SHP77 treated with DMSO at 0.1 percent for 48 hours (cell line): ENCODE data around the gene INPP5K.
"Not testable (repeated sequence)": the region's sequence is repeated elsewhere in the genome, so short reads cannot be mapped to it uniquely, and the experiment has no call there.

Experiments used
- DNase-seq: peaks from one replicate; lab custom pipeline; 2025; lab: John Stamatoyannopoulos, UW

Gene INPP5K

DNA sequence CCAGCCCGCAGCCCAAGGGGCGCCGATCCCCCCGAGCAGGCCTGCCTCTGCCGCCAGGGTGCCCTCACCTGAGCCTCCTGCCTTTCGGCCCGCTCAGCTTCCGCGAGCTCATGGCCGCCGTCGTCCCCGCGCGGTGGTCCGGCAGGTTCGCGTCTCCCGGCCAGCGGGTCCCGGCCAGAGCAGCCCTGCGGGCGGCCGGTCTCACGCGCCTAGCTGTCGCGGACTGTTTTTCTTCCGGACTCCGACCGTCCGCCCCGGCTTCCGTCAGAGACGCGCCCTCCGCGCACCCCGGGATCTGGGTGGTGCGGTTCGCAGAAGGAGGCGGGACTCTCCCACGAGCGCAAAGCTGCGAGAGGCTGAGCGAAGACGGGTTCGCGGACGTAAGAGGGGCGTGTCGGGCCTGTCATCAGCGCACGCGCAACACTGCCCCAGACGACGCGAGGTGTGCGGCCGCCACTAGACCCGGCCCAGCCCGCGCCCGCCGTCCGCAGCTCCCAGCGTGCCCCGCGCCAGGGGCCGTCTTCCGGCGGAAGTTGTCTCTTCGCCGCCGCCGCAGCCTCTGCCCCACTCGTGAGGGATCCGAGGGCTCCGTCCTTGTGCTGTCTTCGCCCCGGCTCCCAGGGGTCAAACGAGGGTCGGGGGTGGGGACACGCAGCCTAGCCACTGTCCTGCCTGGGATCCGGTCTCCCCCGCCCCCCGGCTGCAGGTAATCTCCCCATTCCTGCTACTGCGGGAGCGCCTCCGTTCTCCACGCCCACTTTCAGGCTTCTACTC is at the start of gene INPP5K:
TSS of gene INPP5K (minus strand) at position 225 of the 774 bp plus-strand sequence. CDS start at position 112, 113 bp downstream.
- peak; percentile 94 for DNase-seq

DNA sequence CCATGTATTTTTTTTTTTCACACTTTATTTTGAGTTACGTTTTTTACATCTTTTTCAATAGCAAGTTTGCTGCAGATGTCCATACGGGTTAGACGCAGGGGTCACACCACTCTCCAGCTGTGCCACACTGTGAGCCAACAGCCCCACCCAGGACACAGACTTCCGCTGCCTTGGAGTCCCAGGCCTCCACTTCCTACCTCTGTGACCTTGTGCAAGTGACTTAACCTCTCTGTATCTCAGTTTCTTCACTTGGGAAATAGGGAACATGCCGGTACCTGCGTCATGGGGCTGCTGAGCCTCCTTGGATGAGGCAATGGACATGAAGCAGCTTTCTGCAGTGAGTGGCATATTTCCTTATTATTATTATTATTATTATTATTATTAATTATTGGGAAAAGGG is 49.5 kb upstream of the INPP5K start:
- DNase-seq = no peak

DNA sequence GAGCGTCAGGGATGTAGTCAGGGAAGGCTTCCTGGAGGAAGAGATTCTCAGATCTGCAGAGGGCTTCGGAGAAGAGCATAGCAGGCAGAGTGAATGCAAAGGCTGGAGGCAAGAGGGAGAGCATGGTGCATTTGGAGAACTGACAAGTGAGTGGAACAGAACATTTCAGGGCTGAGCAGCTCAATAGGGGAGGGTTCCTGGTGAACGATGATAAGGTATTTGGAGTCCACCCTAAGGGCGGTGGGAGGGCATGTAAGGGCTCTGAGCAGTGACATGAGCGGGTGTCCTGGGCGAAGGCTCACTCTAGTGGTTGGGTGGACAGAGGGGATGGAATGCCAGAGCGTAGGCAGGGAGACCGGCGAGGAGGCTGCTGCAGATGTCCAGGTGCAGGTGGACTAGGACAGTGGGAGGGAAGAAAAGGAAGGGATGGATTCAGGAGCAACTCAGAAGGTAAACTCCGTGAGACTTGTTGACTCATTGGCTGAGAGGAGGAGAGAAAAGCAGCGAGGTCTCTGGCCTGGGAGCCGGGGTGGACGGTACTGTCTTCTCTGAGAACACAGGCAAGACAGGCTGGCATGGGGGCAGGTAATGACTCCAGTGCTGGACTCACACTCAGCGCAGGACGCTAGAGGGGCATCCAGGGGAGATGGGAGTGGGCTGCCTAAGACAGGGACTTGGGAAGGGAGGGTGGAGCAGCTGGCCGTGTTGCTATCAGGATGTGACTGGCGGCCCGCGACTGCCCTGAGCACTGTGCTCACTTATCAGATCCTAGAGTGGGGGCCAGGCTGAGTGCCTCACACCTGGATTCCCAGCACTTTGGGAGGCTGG is 47.6 kb upstream of the INPP5K start:
- DNase-seq = peak; percentile 28

DNA sequence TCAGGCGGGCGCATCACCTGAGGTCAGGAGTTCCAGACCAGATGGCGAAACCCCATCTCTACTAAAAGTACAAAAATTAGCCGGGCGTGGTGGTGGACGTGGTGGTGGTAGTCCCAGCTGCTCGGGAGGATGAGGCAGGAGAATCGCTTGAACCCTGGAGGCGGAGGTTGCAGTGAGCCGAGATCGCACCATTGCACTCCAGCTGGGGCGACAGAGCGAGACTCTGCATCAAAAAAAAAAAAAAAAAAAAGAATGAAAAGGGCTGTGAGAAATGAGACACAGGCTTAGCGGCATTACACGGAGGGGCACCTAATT is 47.0 kb upstream of the INPP5K start:
- DNase-seq = not testable (repeated sequence)

DNA sequence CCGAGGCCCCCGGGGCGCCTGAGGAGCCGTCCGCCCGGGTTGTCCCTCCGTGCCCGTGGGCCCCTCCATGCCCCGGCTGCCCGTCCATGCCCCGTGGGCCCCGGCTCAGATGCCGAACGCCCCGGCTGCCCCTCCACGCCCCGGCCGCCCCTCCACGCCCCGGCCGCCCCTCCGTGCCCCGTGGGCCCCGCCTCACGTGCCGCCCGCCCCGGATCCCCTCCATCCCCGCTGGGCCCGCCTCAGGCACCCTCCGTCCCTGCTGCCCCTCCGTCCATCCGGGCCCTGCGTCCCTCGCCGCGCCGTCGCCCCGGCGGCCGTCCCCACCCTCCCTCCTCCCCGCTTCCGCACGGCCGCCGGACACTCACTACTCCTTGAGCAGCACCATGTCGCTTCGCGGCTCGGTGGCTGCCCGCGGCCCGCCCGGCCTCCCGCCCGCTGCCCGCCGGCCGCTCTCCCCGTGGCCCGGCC is 45.8 kb upstream of the INPP5K start:
- no peak for DNase-seq

DNA sequence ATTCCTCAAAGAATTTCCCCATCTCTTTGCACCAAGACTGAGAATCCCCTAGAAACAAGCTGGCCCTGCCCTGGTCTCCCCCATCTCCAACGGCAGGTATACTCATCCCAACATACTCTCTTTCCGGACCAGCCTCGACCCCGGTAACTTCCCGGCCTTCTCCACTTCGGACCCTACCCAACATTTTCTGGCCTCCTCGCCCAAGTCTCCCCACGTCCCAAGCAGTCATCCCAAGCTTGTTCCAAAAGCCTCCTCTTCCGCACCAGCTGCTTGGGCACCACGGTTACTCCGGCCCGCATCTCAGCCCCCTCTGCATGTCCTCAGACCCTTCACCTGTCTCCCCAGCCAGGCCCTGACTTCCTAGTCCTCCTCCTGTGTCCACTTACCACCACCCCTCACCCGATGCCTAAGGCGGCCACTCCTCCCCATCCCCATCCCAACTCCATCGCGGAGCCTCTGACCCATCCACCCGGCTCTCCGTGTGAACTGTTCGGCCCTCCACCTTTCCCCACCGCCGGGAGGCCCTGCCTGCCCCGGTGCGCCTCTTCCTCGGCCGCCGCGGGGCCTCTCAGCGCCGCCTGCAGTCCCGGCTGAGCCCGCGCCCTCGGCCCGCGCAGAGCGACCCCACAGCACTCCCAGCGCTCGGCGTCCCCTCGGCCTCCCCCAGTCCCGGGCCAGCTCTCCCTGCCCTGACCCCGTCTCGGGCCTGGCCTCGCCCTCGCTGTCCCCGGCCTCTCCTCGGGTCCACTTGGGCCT is 45.2 kb upstream of the INPP5K start:
- peak; percentile 10 for DNase-seq

DNA sequence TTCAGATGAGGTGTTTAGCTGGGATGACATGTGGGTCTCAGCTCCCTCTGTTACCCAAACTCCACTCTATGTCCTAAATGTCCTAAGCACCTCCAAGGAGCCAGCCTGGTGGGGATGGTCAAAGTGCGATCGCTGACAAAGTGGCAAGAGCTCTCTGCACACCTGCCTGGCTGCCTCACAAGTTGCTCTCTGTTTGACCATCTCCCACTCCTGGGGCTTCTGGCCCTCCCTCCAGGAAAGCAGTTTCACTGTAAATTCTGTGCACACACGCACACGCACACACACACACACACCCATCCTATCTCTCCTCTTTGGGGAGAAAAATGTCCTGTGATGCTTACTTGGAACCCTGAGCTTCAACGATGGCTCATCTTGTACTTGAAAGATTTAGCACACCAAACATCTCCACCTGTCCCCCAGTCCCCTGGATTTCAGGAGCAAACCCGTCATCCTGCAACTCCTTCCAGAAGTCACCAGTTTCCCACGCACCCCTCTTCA is 44.5 kb upstream of the INPP5K start:
- no peak for DNase-seq

DNA sequence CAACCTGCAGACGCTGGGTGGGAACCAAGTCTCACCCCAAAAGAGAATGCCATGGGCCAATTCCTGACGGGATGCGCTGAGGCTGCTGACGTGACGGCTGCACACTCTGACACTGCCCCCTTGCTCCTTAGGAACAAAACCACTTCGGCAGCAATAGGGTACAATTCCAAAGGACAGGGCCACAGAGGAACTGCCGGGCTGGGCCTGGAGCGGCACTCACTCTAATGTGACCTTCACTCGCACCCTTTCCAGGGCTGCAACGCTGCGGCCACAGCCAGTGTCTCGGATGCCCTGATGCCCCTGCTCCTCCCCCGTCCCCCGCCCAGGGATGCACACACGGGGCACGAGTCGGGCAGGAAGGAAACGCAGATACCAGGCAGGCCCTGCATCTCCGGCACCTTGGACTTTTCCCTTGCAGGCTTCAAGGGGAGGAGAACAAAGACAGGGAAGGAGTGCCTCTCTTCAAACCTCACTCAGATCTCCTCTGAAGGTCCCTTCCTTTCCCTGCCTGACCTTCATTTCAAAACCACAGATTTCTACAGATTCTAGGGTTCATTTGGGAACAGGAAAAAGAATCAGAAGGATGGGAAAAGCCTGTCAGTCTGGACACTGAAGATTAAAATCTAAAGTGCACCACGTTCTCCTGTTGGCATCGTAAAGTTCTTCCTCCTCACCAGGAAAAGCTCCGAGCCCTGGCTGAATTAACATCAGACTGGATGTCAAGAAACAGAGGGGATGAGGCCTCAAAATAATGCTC is 43.9 kb upstream of the INPP5K start:
- DNase-seq = no peak

DNA sequence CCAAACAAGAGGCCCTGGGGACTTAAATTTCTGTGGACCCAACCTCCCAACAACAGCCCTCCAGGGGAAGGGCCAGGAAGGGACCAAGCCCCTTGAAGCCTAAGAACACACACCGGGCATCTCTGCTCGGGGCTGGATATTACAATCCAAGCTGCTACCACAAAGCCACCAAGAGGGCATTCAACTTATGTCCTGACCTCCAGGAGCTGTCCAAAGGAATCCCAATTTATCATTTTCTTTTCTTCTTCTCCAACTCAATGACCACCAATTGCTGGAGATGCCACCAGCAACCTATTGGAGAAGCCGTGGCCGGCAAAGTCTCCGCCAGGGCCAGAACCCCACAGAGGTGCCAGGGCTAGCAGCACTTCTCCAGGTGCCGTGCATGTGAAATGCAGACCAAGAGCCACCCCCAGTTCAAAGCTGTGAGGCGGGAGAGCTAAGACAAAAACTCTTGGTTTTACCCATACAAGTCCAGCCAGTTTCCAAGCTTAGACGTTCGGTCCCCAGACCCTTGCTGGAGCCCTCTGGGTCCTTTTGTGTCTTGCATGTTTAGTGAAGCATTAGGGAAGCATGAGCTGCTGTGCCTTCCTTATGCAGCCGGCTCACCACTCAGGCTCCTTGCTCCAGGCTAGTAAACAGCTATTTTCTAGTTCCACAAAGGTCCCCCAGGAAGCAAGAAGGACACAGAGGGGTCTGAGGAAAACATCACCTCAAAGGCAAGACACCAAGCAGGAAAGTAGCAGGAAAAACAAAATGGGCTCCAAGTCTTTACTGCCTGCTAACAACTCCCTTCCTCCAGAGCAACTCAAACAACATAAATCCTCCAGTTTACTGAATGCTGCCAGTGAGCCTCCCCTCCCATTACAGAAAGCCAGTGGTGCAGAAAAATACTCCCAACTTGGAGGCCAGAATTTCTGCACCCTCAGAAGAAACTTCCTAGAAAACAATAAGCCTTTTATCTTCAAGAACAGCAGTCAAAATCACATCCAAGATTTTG is 42.9 kb upstream of the INPP5K start:
- DNase-seq = no peak

DNA sequence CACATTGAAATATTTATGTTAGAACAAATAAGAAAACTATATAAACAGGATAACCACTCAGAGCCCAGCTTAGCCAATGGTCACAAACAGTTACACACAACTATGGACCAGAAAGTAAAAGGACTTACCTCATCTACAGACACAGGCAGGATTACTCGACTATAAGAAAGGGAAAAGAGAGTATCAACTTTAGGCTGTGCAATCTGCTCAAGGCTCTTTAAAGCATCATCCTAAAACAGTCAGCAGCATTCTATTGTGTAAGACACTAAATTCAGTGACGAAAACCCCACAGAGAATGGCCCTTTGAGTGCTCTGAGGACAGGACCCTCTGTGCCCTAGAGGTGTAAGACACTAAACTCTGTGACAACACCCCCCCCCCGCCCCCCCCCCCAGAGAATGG is 42.0 kb upstream of the INPP5K start:
- no peak for DNase-seq

DNA sequence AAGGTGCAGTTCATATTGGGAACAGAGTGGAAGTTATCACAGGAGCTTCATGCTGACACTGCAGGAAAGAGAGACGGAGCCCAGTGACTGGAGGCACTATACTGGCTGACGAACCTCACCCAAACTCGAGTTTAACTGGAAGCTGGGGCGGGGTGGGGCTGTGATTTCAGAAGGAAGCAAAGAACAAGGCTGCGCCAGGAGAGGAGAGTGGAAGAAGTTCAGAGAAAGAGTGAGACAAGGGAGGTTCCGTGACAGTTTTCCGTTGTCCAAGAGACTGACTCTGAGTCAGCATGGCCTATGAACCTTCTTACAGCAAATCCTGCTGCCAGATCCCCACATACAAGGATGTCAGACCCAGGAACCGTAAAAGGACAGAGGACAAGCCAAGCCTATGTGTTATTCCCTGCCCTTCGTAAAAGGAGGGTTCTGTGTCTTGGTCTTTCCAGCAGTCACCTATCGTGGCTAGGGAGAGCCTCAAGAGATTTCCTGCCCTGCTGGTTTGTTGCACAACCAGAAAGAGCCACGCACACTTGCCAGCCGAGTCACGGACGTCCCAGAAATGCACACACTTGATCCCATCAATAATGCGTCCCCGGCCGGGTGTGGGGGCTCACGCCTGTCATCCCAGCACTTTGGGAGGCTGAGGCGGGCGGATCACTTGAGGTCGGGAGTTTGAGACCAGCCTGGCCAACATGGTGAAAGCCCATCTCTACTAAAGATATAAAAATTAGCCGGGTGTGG is 41.1 kb upstream of the INPP5K start:
- no peak for DNase-seq

DNA sequence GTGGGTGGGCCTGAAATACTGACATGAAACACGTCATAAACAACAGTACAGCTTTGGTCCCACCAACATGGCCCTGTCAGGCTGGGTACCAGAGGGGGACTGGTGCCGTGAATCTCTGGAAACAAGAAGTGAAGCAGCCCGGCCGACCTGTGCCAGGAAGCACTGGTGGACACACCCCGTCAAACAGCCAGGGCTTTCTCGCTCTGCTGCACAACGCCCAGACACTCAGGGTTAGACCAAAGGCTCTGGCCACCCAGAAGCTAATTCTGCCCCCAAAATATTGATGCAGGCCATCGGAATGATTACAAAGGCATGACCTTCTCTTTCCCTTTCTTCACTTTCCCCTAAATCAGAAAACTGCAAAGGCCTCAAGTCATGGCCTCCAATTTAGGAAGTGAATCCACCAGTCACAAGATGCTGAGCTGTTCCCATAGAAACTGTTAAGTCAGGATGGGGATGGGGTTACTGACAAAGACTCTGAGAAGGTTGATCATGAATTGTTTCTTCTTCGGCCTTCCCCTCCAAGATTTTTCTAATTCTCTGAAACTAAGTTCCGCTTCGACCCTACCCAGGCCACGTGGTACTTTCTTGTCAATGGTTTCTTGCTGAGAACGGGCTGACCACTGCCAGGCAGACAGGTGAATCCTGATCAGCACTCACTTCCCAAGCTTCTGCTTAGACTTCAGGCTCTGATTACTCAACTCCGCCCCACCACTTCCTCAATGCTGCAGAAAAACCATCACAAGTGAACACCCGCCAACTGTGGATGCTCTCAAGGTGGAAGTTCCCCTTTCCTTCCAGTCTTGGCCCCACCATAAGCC is 39.4 kb upstream of the INPP5K start:
- no peak for DNase-seq

DNA sequence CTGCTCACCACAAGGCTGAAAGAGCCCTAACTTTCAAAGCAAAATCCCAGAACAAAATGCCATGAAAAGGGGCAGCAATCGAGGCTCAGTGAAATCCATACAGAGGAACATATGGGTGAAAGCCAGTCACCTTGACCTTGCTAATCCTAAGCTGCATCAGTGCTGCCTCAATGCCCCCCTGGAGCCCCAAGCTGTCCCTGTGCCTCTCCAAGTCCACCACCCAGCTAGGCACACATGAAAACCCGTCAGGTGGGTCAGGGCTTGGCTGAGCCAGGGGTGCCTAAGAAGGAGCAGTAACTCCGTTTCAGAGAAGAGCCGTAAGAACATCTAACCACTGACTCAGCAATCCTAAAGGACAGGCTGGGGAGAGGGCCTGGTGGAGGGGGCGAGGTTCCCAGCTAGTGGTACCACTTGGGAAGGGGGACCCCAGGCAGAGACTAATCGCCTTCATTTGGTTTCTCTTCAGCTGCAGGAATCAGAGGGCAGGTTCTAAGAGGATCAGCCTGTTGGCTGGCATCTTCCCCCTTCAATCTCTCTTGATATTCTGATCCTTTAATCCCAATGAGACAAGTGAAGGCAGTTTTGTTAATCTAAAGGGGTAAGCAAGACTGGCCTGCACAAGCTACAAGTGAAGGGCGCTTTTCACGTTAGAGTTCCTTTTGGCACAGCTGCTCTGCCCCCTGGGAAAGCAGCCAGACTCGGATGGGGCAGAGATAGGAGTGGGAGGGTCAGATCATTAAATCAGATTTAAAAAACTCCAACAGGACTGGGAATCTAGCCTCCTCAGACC is 38.5 kb upstream of the INPP5K start:
- no peak for DNase-seq

DNA sequence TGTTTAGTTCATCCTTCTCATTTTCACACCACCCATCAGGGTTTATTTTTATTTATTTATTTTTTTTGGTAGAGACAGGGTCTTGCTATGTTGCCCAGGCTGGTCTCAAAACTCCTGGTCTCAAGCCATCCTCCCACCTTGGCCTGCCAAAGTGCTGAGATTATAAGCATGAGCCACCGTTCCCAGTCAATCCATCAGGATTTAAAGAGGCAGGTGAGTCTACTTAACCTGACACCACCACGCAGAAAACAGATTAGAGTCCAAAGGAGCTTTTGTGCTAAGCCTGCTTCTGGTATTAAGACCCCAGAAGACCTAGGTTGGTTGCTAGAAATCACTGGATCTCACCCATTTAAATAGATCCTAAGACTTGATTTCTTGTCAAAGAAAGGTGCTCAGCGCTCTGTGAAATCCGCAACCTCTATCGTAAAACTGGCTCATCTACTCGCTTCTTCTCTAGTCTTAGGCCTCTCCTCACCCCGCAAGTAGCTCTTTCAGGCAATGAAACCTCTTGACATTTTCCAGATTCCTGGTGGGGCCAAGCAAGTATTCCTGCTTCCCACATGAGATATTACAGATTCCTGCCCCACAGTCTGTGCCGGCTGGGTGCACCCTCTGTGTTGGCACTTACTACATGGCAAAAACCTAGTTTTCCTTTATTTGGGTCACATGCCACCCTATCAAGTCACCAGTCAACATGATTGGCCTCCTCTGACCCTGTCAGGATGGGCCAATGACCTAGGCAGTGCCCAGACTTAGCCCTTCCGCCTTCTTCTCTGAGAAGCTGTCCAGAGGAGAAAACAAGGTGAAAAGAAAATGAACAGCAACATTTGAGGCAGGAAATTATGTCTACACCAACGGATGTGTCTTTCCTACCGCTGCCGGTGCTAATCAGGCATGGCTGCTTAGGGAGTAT is 37.2 kb upstream of the INPP5K start:
- DNase-seq = no peak

DNA sequence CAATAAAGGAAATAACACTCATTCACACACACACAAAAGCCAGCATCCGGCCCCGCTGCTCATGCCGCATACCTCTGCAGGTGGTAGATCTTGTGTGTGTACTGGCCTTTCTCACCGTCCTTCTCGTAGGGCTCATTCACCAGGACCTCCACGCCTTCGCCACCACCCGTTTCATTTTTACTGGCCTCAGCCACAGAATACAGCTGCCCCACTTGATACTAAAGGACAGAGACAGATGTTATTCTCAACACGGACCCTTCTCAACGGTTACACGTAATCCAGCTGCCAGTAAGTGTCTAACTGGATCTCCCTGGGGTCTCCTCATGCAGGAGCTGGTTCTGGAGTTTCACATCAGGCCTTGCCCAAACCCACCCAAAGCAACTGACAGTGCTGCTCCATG is 36.5 kb upstream of the INPP5K start:
- no peak for DNase-seq

DNA sequence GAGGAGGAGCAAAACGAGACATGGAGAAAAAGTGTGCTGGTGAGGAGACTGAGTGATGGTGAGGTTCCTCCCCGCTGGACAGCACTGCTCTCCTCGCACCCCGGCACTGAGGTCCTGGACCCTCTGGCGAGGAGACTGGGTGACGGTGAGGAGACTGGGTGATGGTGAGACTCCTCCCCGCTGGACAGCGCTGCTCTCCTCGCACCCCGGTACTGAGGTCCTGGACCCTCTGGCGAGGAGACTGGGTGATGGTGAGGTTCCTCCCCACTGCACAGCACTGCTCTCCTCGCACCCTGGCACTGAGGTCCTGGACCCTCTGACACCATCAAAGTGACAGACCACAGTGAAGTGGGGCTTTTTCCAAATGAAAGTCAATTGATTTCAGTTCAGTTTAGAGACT is 35.3 kb upstream of the INPP5K start:
- DNase-seq = no peak

DNA sequence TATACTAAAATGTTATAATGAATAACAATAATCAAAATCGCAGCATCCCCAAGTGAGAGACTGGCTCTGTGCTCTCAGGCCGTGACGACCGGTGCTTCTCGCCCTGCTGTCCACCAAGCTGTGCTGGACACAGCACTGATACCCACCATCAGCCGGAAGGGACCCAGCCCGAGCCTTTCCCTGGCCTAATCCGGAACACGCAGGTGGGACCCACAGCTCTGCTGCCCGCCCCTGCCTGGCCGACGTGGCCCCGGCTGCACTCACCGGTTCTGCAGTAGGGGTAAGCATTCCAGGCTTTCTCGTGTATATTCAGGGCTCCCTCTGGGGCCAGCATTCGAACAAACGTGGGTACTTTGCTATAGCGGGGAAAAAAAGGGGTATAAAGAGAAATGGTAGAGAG is 31.6 kb upstream of the INPP5K start:
- DNase-seq = no peak
